PFSK-1 (cell line): ENCODE results near the gene CFAP61.

Source experiments
- FOXP2 ChIP-seq: optimal IDR thresholded peaks from 2 replicates; pipeline ENCODE3; 2011; ENCODE audit warnings: borderline replicate concordance, control low read depth, inconsistent platforms; ENCODE audit not compliant: insufficient read depth; ENCODE audit errors: extremely low read length, extremely low read depth
- POLR2AphosphoS5 ChIP-seq: IDR thresholded peaks from 2 replicates; pipeline ENCODE4 v1.6.1; 2012; ENCODE audit warnings: low read depth, mild to moderate bottlenecking, control low read depth, low read length, moderate library complexity
- REST ChIP-seq, 2 experiments: IDR thresholded peaks; 2 replicates each; pipeline versions ENCODE4 v1.6.1 to v1.8.0; 2011 to 2012; ENCODE audit warnings: low read depth in 2 of 2, low read length in 2 of 2, control low read depth in 1 of 2, inconsistent platforms in 1 of 2, mild to moderate bottlenecking in 1 of 2, moderate library complexity in 1 of 2; ENCODE audit not compliant: insufficient read depth in 1 of 2
- SIN3A ChIP-seq: IDR thresholded peaks from 2 replicates; pipeline ENCODE4 v1.6.1; 2012; ENCODE audit warnings: mild to moderate bottlenecking, low read length, moderate library complexity, borderline replicate concordance; ENCODE audit not compliant: insufficient read depth
- TAF1 ChIP-seq: IDR thresholded peaks from 2 replicates; pipeline ENCODE4 v1.6.1; 2012; ENCODE audit warnings: low read length, control low read depth, borderline replicate concordance; ENCODE audit not compliant: insufficient read depth

Gene CFAP61

GRCh38 chr20:20223981-20224380, 171.6 kb downstream of the CFAP61 start:
- TF ChIP-seq REST (IDR thresholded peaks at IDR 0.05; ENCODE audit: insufficient read depth in 1 of 2, low read depth in 2 of 2, low read length in 2 of 2) (no peak), SIN3A (no peak), FOXP2 (no peak), POLR2AphosphoS5 (no peak), TAF1 (no peak)

- TF ChIP-seq TAF1 = no peak
- TF ChIP-seq POLR2AphosphoS5 = no peak
- TF ChIP-seq REST (IDR thresholded peaks at IDR 0.05; ENCODE audit: insufficient read depth in 1 of 2, low read depth in 2 of 2, low read length in 2 of 2) = no peak
- TF ChIP-seq FOXP2 = no peak
- no peak for TF ChIP-seq SIN3A
These were observed 172.5 kb downstream of the CFAP61 start for GRCh38 chr20:20224806-20225205.

- TF ChIP-seq POLR2AphosphoS5 = no peak
- no peak for TF ChIP-seq SIN3A
- TF ChIP-seq FOXP2 = no peak
- TF ChIP-seq TAF1 = no peak
- TF ChIP-seq REST (IDR thresholded peaks at IDR 0.05; ENCODE audit: insufficient read depth in 1 of 2, low read depth in 2 of 2, low read length in 2 of 2) = no peak
These were observed 173.2 kb downstream of the CFAP61 start for GRCh38 chr20:20225325-20226043.

GRCh38 chr20:20226554-20226953, 174.2 kb downstream of the CFAP61 start:
- TF ChIP-seq FOXP2 = no peak
- no peak for TF ChIP-seq REST (IDR thresholded peaks at IDR 0.05; ENCODE audit: insufficient read depth in 1 of 2, low read depth in 2 of 2, low read length in 2 of 2)
- TF ChIP-seq TAF1 = no peak
- no peak for TF ChIP-seq SIN3A
- TF ChIP-seq POLR2AphosphoS5 = no peak
